Astrocyte (in vitro differentiated cells and primary cell): ENCODE measurements around the gene RBM20.

ENCODE experiments used
- CTCF ChIP-seq: IDR thresholded peaks from 2 replicates; pipeline ENCODE4 v1.5.1; 2011; ENCODE audit warnings: low read depth, mild to moderate bottlenecking, inconsistent platforms, low read length, moderate library complexity; ENCODE audit not compliant: insufficient read depth
- EZH2 ChIP-seq: IDR thresholded peaks from 2 replicates; pipeline ENCODE4 v1.6.1; 2012; ENCODE audit warnings: mild to moderate bottlenecking, low read length, inconsistent platforms; ENCODE audit not compliant: insufficient read depth

GRCh38 chr10:110779489-110779888 lies 135.4 kb downstream of the RBM20 start:
- no peak for TF ChIP-seq CTCF
- TF ChIP-seq EZH2 = no peak
